Neural progenitor cell (in vitro differentiated cells): ENCODE data around the gene MYL10.

Experiments used
- CTCF ChIP-seq: fragments of 200-600 bp; sonication (generic); IDR thresholded peaks from 2 replicates; pipeline ENCODE4 v1.5.1; 2017; ENCODE audit warnings: antibody characterized with exemption, mild to moderate bottlenecking
- EZH2 ChIP-seq: fragments of 200-600 bp; sonication (generic); IDR thresholded peaks from 2 replicates; pipeline ENCODE4 v1.6.1; 2017; ENCODE audit warnings: antibody characterized with exemption, mild to moderate bottlenecking, moderate library complexity
- EZH2phosphoT487 ChIP-seq: fragments of 200-600 bp; sonication (generic); IDR thresholded peaks from 2 replicates; pipeline ENCODE4 v1.6.1; 2017; ENCODE audit warnings: antibody characterized with exemption

GRCh38 chr7:101671371-101672356, 42.6 kb upstream of the MYL10 start:
- TF ChIP-seq CTCF (no peak), EZH2phosphoT487 (no peak), EZH2 (no peak)
